Measurements from ENCODE around the gene RHEB. TPM values are rescaled to one million over a fixed set of nuclear protein-coding genes. Genes with fewer than 3 reads are reported as not detected.

The RHEB gene

Small RNA genes within 50 kb of the gene (small RNA-seq; reads per million reads assigned to genes)
- not detected for gene MIR3907
- gene RN7SL76P, result not detected
